SKM-1 (cell line): ENCODE measurements around the gene OPRM1.
"Not testable (repeated sequence)": the region's sequence is repeated elsewhere in the genome, so short reads cannot be mapped to it uniquely, and the experiment has no call there.

Source experiments
- DNase-seq: peaks from one replicate; lab custom pipeline; 2025; ENCODE audit not compliant: unreplicated experiment; lab: John Stamatoyannopoulos, UW

OPRM1 gene

GRCh38 chr6:154139892-154140291 is 100.9 kb downstream of the OPRM1 start:
- peak; percentile 70 for DNase-seq

- no peak for DNase-seq
Observed at GRCh38 chr6:154140743-154141142, 101.7 kb downstream of the OPRM1 start.

- DNase-seq: no peak
Observed at GRCh38 chr6:154143753-154144152, 104.7 kb downstream of the OPRM1 start.

GRCh38 chr6:154154389-154154967 is 115.4 kb downstream of the OPRM1 start:
- peak; percentile 61 for DNase-seq

- DNase-seq: peak; percentile 28
Observed at GRCh38 chr6:154156135-154156896, 117.3 kb downstream of the OPRM1 start.

DNA sequence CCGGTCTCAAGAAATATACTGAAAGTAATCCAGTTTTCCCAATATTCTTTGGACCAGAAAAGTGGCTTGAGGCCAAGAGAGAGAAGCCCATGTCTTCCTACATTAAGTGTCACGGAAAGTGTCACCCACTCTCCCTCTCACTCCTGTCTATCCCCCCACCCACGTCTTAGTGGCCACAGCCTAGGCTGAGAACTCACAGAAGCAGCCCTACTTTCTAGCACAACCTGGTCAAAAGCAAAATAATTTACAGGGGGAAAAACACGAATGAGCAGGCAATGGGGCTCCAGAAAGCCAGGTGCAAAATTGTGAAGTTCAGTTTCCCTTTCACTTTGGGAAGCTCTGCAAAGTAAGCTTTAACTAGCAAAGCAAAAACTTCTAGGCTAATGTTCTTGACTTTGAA is 118.0 kb downstream of the OPRM1 start:
- no peak for DNase-seq

DNA sequence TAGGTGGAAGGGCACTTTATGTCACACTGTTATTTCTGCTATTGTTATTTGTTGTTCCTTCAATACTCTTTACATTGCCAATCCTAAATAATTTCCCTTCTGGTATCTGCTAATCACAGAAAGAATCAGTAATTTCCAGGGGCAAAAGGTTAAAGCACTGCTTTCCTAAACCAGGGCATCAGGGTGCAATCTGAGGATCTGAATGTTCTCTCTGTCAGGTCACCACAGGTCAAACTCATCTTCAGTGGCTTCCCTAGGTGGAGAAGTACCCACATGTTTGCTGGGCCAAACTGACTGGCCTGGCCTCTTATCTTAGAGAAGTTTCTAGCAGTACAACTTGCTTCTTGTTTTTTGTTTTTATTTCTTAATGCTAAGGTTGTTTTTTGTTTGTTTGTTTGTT is 118.7 kb downstream of the OPRM1 start:
- no peak for DNase-seq

- no peak for DNase-seq
Observed at GRCh38 chr6:154159126-154159525, 120.1 kb downstream of the OPRM1 start.

DNA sequence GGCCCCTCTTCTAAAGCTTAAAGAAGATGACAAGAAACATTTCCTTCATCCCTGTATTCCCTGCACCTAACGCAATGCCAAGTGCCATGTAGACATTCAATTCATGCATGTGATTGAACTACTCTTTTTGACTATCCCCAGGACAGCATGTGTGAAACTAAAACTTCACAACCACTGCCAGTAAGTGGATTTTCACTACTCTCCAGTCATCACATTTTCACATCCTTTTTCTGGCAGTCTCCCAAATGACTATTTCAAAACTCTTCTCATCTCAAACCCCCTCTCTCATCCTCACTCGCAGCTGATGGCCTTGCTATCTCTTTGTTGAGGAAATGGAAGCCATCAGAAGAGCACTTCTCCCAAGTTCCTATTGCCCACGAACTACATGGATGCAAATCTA is 122.6 kb downstream of the OPRM1 start:
- DNase-seq: no peak

DNA sequence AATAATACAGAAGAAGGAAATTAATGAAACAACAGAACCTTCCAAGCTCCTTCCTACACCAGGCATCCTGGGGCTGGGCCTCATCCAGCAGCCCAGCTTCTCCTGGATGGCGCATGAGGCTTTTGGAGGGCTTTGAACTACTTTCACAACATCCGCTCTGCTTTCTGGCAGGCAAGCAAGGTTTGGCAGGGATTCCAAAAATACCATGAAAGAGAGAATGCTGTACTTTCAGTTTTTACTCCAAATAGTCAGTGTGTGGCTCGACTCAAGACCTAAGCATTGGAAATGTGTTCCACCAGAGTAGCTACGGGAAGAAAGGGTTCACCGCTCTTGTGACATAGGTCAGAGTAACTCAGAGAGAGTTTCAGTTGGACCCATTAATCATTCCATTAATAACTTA is 125.4 kb downstream of the OPRM1 start:
- DNase-seq: no peak

- DNase-seq: no peak
Observed at GRCh38 chr6:154165478-154165877, 126.4 kb downstream of the OPRM1 start.

DNA sequence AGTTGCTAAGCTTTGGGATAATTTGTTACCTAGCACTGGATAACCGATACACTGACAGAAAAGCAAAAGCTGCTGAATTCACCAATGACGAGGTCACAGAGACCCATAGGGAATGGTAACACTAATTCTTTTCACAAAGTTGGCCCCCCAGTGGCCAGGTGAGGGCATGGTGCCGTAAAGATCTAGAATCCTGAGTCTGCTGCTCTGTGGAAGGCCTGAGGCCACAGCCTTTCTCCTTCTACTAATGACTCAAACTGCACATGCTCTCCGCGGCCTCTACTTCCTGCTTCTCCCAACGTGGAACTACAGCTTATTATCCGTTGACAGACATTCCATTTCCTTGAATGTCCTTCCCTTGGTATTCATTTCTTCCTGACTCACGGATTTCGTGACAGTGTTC is 127.1 kb downstream of the OPRM1 start:
- no peak for DNase-seq

DNA sequence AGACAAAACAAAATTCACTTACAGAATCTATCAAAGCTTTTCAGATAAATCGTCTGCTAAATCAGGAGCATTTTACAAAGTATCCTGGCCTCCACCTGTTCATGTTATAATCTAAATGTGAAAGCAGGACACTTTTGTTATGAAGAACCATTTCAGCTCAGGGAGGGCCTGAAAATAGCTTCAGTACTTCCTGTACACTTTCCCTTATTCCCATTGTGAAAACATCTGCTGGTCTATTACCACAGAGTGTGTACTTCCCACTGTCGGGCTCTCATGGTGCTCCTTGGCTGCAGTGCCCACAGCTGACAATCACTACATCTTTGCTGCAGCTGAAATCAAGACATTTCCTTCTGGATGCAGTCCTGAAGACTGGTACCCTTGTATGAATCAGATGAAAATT is 128.1 kb downstream of the OPRM1 start:
- no peak for DNase-seq

DNA sequence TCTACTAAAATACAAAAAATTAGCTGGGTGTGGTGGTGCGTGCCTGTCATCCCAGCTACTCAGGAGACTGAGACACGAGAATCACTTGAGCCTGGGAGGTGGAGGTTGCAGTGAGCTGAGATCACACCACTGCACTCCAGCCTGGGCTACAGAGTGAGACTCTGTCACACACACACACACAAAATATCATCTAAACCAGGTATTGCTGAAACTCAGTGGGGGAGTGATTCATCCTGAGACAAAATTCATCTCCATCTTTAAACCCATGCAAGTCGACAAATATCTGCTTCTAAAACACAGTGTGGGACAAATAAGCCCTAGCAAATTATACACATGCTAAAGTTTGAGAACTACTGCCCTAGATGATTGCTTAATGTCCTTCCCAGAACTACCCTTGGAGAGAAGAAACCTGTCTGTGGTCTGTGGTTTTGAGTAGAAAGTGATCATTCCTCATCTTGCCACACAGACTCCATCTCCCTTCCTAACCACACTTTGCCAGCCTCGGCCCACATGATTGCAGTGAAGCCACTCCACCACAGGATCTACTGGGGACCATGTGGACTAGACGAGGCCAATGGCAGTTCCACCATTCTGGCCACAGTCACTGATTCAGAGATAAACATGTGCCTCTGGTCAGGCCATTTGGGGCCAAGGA is 130.3 kb downstream of the OPRM1 start:
- DNase-seq: peak; percentile 81

GRCh38 chr6:154170106-154170505 is 131.1 kb downstream of the OPRM1 start:
- no peak for DNase-seq

DNA sequence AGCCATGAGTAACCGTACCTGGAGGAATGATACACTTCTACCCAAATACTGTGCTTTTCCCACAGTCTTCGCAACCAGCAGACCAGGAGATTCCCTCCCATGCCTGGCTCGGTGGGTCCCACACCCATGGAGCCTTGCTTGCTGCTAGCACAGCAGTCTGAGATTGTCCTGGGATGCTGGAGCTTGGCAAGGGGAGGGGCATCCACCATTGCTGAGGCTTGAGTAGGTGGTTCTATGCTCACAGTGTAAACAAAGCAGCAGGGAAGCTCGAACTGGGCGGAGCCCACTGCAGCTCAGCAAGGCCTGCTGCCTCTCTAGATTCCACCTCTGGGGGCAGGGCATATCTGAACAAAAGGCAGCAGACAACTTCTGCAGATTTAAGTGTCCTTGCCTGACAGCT is 133.4 kb downstream of the OPRM1 start:
- not testable (repeated sequence) for DNase-seq

DNA sequence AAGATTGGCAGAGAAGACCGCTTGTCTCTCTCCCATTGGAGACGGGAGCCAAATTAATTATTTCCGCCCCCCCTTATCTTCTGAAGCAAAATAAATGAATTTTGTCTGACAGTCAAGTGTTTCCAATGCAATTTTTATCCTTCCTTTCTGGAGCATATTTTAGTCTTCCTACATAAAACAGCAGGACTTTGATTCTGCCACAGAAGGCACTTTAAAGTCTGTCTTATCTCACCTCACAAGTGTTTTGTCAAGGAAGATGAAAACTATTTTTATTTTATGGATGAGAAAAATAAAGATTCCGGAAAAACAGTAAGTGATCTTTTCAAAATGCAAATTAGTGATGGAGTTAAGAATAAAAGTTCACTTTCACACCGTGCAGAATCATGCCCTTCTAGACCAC is 140.4 kb downstream of the OPRM1 start:
- DNase-seq: no peak

DNA sequence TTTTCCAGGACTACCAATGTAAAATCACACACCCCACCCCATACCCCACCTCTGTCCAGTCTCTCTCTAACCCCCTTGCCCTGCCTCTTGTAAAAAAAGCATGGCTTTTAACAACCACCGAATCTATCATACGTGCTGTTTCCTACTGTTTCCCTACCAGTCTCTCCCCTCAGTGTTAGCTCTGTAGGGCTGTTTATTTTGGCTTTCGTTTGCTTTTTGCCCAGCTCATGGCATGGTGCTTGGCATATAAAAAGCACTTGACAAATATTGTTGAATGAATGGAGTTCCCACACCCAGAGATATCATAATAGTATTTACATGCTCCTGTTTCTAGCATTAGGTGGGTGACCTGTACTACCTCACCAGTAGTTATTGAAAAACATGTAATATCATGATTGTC is 148.2 kb downstream of the OPRM1 start:
- no peak for DNase-seq

DNA sequence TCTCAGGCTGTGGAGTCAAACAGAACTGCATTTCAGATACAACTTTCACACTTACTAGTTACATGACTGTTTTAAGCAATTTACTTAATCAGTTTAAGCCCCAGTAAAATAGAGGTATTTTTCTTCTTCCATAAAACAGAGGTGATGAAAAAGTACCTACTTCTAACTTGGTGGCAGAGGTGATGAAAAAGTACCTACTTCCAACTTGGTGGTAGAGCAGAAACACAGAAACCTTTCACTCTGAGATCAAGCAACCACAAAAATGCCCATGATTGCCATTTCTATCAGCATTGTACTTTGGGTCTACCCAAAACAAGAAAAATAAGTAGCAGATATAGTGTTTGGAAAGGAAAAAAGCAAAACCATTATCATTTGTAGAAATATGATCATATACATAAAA is 148.7 kb downstream of the OPRM1 start:
- no peak for DNase-seq

GRCh38 chr6:154196333-154196885 is 157.4 kb downstream of the OPRM1 start:
- DNase-seq: no peak

DNA sequence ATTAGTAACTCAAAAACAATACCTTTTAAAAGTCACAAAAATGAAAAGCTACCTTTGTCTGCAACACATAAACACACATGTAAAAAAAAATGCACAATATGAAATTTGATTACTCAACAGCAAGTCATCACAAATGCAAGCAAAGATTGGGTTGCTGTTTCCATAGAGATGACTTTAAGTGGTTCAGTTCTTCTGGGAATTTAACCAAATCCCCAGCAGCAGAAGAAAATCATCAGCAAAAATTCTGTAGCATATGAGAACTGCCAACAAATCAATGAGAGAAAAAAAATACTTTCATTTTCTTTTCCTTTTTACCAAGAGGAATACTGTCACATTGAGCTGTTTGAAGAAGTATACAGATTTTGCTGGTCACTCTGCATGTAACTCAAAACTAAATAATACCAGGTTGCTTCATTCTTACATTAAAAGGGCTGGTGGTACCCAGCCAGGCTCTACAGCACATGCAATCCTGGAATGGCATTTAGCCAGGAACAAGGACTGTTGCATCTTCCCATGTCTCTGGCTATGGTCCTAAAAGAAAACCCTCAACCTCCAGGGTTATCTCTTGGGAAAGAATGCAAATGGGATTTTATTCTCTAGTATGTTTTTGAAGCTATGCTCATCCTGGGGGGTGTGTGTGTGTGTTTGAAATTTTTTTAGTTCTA is 158.3 kb downstream of the OPRM1 start:
- no peak for DNase-seq

- DNase-seq: not testable (repeated sequence)
Observed at GRCh38 chr6:154201688-154202087, 162.6 kb downstream of the OPRM1 start.
